H1 (cell line): ENCODE data around the gene CHSY1. TPM values are rescaled to one million over a fixed set of nuclear protein-coding genes. Genes with fewer than 3 reads are reported as not detected.

Source experiments
- CREB1 ChIP-seq: IDR thresholded peaks from 2 replicates; pipeline ENCODE4 v1.6.1; 2012; ENCODE audit warnings: inconsistent platforms
- CTBP2 ChIP-seq: IDR thresholded peaks from 2 replicates; pipeline ENCODE4 v1.7.0; 2011; ENCODE audit warnings: borderline replicate concordance, mild to moderate bottlenecking, moderate library complexity, mixed read lengths, low read length; ENCODE audit not compliant: insufficient read depth, insufficient read length
- EZH2 ChIP-seq: fragments of 200-600 bp; sonication (generic); IDR thresholded peaks from 2 replicates; pipeline ENCODE4 v1.7.1; 2012; ENCODE audit warnings: low read depth, mild to moderate bottlenecking, moderate library complexity, low read length, inconsistent platforms; ENCODE audit not compliant: severe bottlenecking
- SIRT6 ChIP-seq: IDR thresholded peaks from one replicate; pipeline ENCODE4 v1.7.1; 2012; ENCODE audit warnings: low read length, inconsistent platforms
- SP2 ChIP-seq: IDR thresholded peaks from 2 replicates; pipeline ENCODE4 v1.6.1; 2012; ENCODE audit warnings: mild to moderate bottlenecking, low read length, inconsistent platforms
- TCF12 ChIP-seq: IDR thresholded peaks from 2 replicates; pipeline ENCODE4 v1.6.1; 2011; ENCODE audit warnings: low read depth, mild to moderate bottlenecking, low read length
- YY1 ChIP-seq: IDR thresholded peaks from 2 replicates; pipeline ENCODE4 v1.6.1; 2011; ENCODE audit warnings: low read depth, mild to moderate bottlenecking, low read length
- polyA plus RNA-seq, 7 experiments: library from polyadenylated mRNA; depleted of rRNA in 3 of 7; stranded (reverse) in 5 of 7; unstranded in 2 of 7; fragments of >200 nt in 5 of 7; fragments of 200-250 nt in 2 of 7; gene quantifications; 1 replicate in 5 of 7; 2 replicates in 1 of 7; 4 replicates in 1 of 7; pipeline versions ENCODE4 v1.2.1 to v1.2.3, GENCODE V29; 2011 to 2013; ENCODE audit warnings: missing spikeins in 2 of 7, mixed read lengths in 2 of 7
- total RNA-seq: library from RNA; stranded (reverse); fragmentation: NEBNext Ultra II Directional; extraction: Animal tissue kit (Norgen Biotek cat#: 25700); gene quantifications from 2 replicates; pipeline ENCODE4 v1.2.1, GENCODE V29; 2021

The CHSY1 gene
- total and polyA plus RNA-seq, 2 of the 8 experiments (the other 6 are each of a cell fraction or from before 2014, with no cell fraction given): 24.9 to 60.7 TPM

DNA sequence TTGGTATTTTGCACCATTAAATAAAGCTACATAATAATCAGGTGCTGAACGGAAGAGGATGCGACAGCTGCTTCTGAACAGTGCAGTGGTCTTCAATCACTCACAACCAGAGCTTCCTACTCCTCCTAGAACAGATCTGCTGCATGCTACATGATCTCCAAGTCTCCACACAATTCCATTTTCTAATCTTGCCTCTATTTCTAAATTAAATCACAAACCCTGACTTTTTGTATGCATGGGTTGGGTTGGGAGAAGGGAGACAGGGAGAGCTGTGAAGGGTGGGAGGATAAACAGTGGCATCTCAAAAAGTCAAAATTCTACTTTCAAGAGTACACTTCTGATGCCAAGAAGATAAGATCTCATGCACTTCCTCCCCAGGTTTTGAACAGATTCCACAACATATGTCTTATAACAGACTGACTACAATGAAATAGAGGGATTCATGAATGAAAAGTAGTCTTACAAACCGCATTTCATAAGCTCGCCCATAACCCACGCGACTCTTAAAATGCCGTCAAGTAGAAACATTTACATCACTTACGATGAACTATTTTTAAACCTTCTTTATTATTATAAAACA, 57.2 kb downstream of the CHSY1 start (continued):
- TF ChIP-seq TCF12 (no peak), SP2 (no peak), CTBP2 (no peak), SIRT6 (no peak), EZH2 (no peak), CREB1 (no peak), YY1 (no peak)
